NCI-H1694 (cell line): ENCODE results near the gene TRPM2.

ENCODE experiments used
- DNase-seq: peaks from one replicate; lab custom pipeline; 2025; lab: John Stamatoyannopoulos, UW

Gene TRPM2

DNA sequence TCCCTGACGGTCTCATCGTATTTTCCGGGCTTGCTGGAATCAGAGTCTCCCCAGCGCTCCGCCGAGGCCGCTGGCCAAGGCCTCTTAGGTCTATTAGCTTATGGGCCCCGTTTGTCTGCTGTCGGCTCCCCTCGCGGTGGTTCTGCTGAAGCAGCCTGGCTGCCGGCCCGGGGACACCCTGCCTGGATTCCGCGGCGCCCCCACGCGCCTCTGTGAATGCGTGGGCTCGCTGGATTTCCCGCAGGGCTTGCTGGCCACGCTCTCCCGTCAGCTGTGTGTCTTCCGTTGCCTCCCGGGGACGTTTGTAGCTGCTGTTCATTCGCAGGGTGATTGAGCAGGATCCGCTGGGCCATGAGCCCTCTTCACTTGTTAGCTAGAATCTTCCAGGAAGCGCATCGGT, 110.3 kb downstream of the TRPM2 start:
- no peak for DNase-seq

DNA sequence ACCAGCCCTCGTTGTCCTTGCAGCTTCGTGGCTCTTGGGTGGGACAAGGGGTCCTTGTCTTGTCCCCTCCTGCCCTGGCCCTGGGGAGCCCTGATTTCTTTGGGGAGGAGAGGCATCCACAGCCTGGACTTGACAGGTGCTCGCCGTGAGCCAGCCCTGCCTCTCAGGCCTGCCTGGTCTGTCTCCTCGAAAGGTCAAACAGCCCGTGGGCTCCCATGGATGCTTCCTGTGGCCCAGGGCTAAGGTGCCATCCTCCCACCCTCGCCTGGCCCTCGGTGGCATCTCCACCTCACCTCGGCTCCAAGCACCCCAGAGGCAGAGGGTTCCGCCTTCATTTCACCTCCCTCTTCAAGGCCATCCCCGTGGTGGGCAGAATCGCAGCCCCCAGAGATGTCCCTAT, 110.9 kb downstream of the TRPM2 start:
- DNase-seq = no peak

DNA sequence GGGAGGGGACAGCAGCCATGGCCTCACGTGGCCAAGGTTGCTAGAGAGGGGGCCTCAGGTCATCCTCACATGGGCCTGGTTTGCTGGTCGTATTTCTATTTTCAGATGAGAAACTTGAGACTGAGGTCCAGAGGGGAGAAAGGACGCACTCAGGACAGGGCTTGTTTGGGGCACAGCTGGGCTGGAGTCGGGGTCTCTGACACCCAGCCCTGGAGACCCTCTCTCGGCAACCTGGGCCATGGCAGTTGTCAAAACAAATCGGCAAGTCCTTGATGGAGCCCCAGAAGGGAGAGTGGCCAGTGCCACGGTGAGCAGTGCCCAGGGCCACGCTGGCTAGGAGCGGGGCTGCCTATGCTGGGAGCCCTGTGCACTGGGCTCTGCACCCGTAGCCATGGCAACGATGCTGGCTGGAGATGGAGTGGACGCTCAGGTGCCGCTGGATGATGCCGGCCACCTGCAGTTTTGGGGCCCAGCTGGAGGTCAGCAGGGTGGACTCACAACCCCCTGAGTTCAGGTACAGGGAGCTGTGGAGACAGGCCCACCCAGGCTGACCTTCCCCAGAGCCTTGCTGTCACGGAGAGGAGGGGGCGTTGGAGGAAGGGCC, 113.0 kb downstream of the TRPM2 start:
- DNase-seq = no peak

DNA sequence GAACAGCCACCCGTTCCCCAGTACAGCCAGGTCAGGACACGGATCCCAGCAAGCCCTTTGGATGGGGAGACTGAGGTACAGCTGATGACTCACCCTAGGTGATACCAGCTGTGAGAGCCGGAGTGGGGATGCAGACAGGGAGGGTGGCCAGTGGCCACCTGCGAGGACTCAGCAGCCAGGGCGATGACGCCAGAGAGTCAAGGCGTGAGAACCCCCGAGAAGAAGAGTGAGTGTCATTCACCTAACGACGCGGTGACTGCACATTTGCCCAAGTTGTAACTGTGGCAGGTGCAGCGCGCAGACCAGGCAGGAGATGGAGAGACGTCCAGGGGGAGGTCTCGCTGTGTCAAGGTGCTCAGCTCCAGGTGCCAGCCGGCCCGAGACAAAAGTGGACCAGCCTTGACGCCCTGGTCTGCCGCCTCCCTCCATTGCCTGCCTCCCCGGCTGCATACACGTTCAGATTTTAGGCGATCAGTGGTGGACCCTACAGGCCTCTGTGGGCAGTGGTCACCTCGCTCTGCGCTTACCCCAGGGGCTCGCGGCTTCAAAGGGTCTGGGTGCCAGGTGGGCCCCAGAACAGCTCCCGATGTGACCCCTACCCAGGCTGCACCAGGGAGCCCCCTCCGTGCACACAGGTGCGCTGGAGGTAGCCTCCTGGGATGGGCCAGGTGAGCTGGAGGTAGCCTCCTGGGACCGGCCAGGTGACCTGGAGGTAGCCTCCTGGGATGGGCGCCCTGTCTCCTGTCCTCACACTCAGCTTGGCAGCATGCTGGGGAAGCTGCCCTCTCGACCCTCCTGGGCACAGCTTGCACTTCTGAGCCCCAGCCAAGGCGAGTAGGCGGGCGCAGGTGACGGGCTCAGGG, 113.8 kb downstream of the TRPM2 start:
- DNase-seq = no peak

DNA sequence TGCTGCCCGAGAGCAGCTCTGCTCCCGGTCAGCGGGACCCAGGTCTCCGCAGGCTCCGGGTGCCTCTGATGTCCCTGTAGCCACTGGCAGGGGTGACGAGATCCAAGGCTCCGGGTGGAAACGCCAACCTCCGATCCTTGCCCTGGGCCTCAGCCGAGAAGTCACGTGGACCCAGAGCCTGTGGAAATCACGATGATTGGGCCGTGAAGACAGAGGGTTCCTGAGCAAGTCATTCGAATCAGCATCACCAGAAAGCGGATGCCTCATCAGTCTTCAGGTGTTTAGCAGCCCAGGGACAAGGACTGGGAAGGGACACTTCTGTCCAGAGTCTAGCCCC, 114.4 kb downstream of the TRPM2 start:
- DNase-seq = no peak

DNA sequence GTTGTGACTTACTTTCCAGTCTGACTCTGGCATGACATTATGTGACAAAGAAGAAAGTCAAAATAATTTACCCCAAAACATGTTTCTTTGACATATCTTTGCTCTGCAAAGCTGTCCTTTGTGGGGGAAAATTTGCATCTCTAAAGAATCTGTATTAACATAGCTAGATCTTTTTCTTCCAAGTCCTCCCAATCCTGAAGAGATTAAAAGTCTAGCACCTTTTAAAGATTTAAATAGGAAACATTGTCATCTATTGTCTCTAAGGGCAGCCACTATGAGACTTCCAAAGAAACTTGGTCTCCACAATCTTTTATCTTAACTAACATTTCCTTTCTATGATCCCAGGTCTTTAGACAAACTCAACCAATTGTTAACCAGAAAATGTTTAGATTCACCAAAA, 117.9 kb downstream of the TRPM2 start:
- DNase-seq = no peak

DNA sequence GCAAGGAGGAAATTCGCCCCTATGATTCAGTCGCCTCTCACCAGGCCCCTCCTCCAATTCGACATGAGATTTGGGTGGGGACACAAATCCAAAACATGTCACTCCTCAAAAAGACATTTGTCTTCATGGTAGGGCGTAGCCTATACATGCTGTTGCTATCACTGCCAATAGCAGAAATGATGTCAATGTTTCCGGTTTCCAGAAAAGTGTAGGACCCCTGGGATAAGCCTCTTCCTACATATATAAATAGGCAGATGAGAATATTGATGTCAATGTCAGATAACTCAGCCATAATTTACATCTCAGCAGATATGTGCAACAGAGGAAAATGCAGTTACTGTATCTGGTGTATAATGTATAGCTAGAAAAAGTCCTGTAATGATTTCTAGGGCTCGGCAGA, 118.6 kb downstream of the TRPM2 start:
- no peak for DNase-seq

DNA sequence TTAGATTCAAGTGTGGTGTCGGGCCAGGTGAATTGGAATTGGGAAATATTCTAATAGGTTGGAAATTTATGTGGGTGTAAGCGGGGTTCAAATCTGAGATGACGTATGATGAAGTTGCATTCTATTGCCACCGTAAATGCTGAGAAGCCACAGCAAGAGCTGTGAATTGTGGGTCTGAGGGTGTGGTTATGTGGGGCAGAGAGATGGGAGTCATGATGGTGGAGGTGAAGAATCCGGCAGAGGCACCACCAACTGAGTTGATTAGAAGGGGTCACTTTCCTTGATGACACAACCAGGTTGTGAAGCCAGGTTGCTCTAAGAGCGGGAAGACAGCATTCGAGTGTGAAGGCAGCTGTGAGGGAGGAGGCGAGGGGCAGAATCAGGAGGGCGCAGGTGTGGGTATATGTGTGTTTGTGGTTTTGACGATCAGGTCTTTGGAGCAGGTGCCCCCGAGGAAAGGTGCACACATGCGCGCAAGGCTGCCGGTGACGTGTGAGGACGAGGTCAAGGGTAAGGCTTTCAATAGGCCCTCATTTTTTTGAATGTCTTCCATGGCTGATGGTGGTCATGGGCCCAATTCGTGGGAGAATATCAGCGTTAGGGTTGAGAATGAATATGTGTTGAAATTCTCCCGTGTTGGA, 120.6 kb downstream of the TRPM2 start:
- no peak for DNase-seq

DNA sequence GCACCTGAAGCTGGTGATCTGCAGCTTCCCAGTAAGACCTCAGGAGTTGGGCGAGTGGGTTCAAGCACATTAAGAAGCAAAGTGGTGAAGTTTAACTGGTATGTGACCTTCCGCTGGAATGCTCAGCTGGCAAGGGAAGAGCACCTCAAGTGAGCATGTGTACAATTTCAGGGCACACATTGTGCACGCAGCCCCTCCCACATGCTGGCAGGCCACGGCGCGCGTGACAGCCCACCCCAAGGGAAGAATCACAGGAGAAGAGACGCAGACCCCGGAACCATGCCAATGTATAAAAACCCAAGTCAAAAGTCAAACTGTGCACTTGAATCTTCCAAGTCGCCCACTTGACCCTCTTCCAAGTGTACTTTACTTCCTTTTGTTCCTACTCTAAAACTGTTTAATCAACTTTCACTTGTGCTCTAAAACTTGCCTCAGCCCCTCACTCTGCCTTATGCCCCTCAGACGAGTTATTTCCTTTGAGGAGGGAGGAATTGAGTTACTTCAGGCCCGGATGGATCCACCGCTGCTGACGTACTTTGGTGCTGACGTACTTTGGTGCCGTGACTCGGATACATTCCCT, 121.9 kb downstream of the TRPM2 start:
- DNase-seq = no peak

DNA sequence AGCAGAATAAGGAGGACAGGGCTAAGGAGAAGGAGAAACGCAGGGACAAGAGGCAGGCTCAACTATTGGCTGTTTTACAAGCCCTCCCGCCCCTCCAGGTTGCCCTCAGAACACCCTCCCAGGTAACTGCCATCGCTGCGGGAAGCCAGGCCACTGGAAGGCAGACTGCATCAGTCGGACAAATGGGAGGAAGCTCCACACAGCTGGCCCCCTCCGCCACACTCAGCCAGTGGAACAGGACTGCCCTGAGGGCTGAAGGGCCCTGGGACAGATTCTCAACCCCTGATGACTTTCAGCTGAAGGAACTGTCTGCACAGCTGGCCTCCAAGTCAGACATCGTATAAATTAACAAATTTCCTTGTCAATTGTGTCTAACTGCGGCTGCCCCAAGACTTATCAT, 123.7 kb downstream of the TRPM2 start:
- DNase-seq = no peak

DNA sequence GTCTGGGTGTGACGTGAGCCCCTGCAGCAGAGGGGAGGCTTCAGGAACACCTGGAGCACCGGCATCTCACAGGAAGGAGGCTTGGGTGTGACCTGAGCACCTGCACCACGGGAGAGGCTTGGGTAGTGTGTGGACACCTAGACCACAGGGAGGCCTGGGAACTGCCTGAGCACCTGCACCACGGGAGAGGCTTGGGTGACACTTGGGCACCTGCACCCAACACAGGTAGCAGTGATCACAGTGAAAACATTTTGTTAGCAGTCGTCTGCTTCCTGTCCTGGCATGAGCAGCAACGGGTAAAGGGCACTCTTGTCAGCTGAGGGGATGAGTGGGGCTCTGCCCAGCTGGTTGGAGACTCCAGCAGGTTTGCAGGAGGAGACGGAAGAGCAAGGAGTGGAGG, 124.3 kb downstream of the TRPM2 start:
- no peak for DNase-seq

DNA sequence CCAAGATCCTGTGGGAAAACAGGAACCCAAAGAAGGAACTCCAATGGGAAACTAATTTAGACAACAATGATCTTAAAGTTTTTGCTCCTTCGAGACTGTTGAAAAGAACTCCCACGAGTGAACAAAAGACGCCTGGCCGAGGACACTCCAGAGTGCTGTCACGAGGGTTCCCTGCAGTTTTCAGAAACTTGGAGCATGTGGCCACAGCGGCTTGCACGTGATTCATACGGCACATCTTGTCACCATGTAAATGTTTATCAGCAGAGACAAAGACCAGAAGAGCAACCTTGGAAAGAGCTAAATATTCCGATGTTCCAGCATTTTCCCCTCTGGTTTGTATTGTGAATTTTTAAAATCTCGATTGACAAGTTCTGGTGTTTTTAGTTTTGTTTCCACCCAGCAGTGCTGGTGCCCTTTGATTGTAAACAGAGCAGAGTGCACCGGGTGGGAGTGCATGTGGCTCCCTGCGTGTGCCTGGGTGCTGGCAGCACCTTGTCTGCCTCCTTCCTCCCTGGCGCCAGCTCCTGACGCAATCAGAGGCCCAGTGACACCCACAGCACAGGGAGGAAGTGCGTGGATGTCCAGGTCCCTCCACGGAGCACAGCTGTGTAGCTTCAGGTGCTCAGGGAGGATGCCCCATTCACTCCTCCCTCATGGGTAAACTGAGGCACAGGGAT, 124.8 kb downstream of the TRPM2 start:
- DNase-seq = no peak

DNA sequence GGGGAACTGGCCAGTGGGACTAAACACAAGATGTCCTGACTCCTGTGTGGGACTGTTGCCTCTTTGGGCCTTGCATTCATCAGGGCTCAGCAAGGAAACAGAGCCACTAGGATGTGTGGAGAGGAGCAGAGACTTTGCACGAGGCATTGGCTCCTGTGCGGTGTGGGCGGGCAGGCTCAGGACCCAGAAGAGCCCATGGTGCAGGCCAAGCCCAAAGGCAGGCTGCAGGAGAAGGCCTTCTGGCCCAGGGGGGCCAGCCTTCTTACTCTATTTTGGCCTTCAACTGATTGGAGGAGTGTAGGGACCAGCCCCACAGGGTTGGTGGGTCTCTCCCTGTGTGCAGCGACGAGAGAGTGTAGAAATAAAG, 125.4 kb downstream of the TRPM2 start:
- DNase-seq = no peak

DNA sequence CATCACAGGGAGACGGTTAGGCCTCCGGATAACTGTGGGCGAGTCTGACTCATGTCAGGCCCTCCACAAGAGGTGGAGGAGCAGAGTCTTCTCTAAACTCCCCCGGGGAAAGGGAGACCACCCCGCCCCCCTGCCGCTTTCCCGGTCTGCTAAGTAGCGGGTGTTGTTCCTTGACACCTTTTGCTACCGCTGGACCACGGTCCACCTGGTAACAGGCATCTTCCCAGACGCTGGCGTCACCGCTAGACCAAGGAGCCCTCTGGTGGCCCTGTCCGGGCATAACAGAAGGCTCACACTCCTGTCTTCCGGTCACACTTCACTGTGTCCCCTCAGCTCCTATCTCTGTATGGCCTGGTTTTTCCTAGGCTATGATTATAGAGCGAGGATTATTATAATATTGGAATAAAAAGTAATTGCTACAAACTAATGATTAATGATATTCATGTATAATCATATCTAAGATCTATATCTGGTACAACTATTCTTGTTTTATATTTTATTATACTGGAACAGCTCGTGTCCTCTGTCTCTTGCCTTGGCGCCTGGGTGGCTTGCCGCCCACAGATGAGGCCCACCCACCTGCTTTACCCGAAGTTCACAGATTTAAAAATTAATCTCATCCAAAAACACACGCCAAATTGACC, 126.3 kb downstream of the TRPM2 start:
- peak; percentile 4 for DNase-seq

DNA sequence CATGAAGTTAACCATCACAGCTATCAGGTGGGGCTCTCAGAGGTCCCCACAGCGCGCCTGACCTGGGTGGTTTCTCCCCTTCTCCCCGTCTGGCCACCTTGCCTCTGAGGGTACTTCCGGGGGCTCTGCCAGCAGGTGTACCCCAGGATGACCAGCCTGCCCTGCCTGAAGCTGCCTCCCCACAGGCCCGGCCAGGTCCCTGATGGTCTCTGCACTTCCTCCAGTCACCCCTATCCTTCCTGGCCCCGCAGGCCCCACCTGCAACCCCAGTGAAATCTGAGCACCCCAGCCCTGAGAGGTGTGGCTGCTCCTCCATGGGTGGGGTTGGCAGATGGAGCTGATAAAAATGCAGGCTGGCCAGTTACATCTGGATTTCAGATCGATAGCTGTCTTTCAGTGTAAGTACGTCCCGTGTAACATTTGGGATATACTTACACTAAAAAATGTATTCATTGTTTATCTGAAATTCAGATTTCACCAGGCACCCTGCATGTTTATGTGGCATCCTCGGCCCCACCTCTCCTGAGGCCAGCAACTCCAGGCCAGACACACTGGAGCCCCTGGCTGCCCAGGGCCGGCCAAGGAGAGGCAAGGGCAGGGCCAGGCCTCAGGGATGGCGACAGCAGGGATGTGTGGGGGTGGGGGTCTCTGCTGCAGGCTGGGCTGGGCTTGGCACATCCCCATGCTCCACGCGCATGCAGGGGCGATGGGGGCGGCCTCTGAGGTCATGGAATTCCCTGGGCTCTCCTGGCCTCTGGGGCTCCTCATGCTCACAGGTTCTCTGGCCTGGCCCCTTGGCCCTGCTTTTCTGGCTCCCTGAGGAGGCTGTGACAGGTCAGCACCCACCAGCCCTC, 127.0 kb downstream of the TRPM2 start:
- no peak for DNase-seq

DNA sequence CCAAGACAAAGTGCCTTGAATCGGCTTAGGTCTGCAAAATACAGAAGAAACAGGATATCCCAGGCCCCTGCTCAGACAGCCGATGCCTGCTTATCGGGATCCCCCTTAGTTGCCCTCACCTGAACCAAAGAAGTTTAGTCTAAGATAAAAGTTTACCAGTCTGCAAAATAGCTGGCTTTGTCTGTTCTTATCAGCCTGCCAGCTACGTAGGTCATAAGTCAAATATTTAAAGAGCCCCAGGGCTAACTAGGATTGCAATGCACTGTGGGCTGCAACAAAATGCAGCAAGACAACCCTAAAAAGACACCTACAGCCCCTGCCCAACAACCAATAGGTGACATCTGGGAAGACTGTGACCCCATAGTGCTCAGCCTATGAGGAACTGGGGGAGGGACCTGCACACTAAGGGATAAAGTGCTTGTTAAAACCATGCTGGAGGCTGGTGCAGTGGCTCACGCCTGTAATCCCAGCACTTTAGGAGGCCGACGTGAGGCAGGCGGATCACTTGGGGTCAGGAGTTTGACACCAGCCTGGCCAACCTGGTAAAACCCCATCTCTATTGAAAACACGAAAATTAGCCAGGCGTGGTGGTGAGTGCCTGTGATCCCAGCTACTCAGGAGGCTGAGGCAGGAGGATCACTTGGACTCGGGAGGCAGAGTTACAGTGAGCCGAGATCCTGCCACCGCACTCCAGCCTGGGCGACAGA, 129.3 kb downstream of the TRPM2 start:
- no peak for DNase-seq

DNA sequence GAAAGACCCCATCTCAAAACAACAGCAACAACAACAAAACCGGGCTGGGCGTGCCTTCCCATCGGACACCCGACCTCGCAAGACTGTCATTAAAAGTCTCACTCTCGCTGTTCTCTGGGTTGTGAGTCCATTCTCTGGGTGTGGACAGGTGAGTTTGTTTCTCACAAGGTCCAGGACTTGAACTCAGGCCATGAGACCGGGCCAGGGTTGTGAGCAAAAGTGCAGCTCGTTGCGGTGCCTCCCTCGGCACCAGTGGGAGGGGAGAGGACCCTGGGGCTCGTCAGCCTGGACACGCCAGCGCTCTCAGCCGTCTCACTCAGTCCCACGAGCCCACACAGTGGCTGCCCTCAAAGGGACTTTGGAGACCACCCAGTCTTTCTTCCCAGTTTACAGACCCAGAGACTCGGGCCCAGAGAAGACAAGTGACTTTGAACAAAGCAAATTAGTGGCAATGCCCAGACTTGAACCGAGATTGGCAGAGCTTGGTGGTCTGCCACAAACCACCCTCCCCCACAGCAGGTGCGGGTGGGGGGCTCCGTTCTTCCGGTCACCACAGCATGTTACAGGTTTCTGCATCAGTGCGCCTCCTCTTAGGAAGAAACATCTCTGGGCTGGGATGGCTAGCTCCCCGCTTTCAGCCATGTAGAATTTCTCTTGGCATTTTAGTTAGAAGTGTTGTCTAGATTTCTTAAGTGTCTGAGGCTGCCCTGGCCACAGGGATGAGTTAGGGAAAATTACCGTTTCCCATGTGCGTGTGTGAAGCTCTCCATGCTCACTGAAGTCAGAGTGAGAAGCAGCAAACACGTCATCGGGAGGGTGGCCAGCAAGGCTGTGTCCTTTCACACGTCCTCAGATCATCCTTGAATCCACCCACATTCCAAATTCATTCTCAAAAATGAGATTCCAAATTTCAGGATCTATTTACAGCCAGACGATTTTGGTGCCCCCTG, 130.1 kb downstream of the TRPM2 start:
- DNase-seq = no peak

DNA sequence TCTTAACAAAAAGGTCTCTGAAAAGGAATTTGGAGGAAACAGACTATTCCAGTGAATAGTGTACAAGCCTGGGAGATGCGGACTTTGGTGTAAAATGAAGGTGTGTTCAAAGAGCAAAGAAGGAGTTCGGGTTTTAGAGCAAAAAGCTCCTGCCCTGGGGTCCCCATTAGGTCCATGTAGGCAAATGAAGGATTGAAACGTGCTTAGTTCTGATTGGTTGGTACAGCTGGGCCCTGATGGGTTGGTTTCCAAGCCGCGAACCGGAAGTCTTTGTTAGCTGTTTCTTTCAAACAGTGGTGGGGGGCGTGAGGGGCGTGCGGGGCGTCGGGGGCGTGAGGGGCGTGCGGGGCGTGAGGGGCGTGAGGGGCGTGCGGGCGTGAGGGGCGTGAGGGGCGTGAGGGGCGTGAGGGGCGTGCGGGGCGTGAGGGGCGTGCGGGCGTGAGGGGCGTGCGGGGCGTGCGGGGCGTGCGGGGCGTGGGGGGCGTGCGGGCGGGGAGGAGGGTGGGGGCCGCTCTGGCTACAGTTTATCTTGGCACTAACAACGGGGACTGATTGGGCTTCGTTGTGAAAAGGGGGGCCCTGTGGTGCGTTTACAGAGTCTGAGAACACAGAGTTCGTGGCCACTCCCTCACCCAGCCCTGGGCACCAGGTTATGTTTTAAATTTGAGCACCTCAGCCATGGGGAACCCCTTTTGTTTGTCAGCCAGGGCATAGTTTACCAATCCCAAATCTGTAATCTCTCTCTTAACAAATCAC, 131.3 kb downstream of the TRPM2 start:
- DNase-seq = no peak
